HepG2 (cell line): ENCODE results near the gene SLC2A8. TPM values are rescaled to one million over a fixed set of nuclear protein-coding genes. Genes with fewer than 3 reads are reported as not detected.

Source experiments
- ATAC-seq: fragments of 200-7000 bp; cut with Tn5 transposase; 3 replicates; pipeline ENCODE4 v1.9.1; 2020; ENCODE audit warnings: mild to moderate bottlenecking, moderate library complexity
- BruUV-seq: library from RNA; stranded (reverse); fragments of 400-500 nt; replicated peaks from 2 replicates; lab custom pipeline; 2021; lab: Mats Ljungman, UMichigan
- CTCF ChIA-PET: fragments of 300-600 bp; formaldehyde crosslinking; extraction: SDS; loops from one replicate; lab custom pipeline; 2021; ENCODE audit warnings: low total read pairs, inconsistent platforms, low intra/inter-chr PET ratio; lab: Yijun Ruan, JAX
- POLR2A ChIA-PET: fragments of 350-600 bp; sonication (Branson Sonifier 250); formaldehyde crosslinking; loops from one replicate; lab custom pipeline; 2020; ENCODE audit warnings: antibody characterized with exemption, inconsistent platforms; lab: Yijun Ruan, JAX
- DNase-seq: peaks from one replicate; pipeline ENCODE4 v3.0.0-alpha.2; 2015; ENCODE audit warnings: low spot score
- FAIRE-seq: peaks from 3 replicates; lab custom pipeline; 2011; peaks lifted over from hg19 to GRCh38; lab: Jason Lieb, UNC
- H2AFZ ChIP-seq: one replicate; pipeline ENCODE4 v1.6.1; 2011; ENCODE audit warnings: low read length, inconsistent platforms
- H3K27ac ChIP-seq: fragments of 300-600 bp; 3 replicates; pipeline ENCODE4 v1.8.0; 2011; ENCODE audit warnings: mixed run types, mild to moderate bottlenecking, mixed read lengths, low read length, inconsistent platforms; ENCODE audit not compliant: insufficient read depth; ENCODE audit errors: extremely low read length
- H3K27me3 ChIP-seq, 2 experiments: fragments of 200-600 bp in 1 of 2; 2 replicates in 1 of 2; 3 replicates in 1 of 2; pipeline versions ENCODE4 v1.6.0 to v1.8.0; 2011; ENCODE audit warnings: low read length in 2 of 2, mild to moderate bottlenecking in 2 of 2, moderate library complexity in 2 of 2, inconsistent platforms in 1 of 2; ENCODE audit not compliant: insufficient read depth in 2 of 2, control insufficient read depth in 1 of 2
- H3K36me3 ChIP-seq, 2 experiments: fragments of 200-600 bp in 1 of 2; replicated peaks in 1 of 2; 2 replicates in 1 of 2; 3 replicates in 1 of 2; pipeline versions ENCODE4 v1.5.1 to v1.8.0; 2011; ENCODE audit warnings: low read length in 2 of 2, inconsistent platforms in 1 of 2; ENCODE audit not compliant: insufficient read depth in 2 of 2, control insufficient read depth in 1 of 2
- H3K4me1 ChIP-seq: 2 replicates; pipeline ENCODE4 v1.5.1; 2012; ENCODE audit warnings: low read length, inconsistent platforms; ENCODE audit not compliant: insufficient read depth
- H3K4me2 ChIP-seq: 2 replicates; pipeline ENCODE4 v1.6.0; 2011; ENCODE audit warnings: low read depth, low read length, inconsistent platforms
- H3K4me3 ChIP-seq, 3 experiments: fragments of 200-600 bp in 1 of 3; sonication (generic), shearing (Covaris generic) in 1 of 3; replicated peaks in 1 of 3; 2 replicates each; pipeline ENCODE4 v1.5.1; 2011 to 2016; ENCODE audit warnings: low read length in 3 of 3, inconsistent platforms in 2 of 3, low read depth in 2 of 3, mild to moderate bottlenecking in 2 of 3, control low read depth in 1 of 3, mixed read lengths in 1 of 3; ENCODE audit not compliant: insufficient read depth in 1 of 3
- H3K79me2 ChIP-seq: one replicate; pipeline ENCODE4 v1.6.1; 2011; ENCODE audit warnings: low read length, inconsistent platforms; ENCODE audit not compliant: insufficient read depth
- H3K9ac ChIP-seq: 2 replicates; pipeline ENCODE4 v1.6.0; 2011; ENCODE audit warnings: mild to moderate bottlenecking, low read depth, low read length, inconsistent platforms; ENCODE audit not compliant: insufficient read depth
- H3K9me3 ChIP-seq: 2 replicates; pipeline ENCODE4 v1.5.1; 2012; ENCODE audit warnings: mild to moderate bottlenecking, low read length
- H4K20me1 ChIP-seq: 2 replicates; pipeline ENCODE4 v1.6.0; 2011; ENCODE audit warnings: inconsistent platforms, mild to moderate bottlenecking, low read length, moderate library complexity; ENCODE audit not compliant: insufficient read depth
- AHR ChIP-seq: IDR thresholded peaks from 2 replicates; pipeline ENCODE4 v1.6.1; 2018; ENCODE audit warnings: missing genetic modification reagents, missing compliant biosample characterization
- GABPA ChIP-seq, 2 experiments: IDR thresholded peaks; 2 replicates each; pipeline ENCODE4 v1.6.1; 2011 to 2016; ENCODE audit warnings: low read depth in 2 of 2, low read length in 1 of 2, missing biosample characterization in 1 of 2, missing genetic modification characterization in 1 of 2
- GTF2F1 ChIP-seq: fragments of 150-350 bp; IDR thresholded peaks from 2 replicates; pipeline ENCODE4 v1.6.1; 2014; ENCODE audit warnings: low read length
- KDM5A ChIP-seq: fragments of 200-600 bp; sonication (generic); IDR thresholded peaks from 2 replicates; pipeline ENCODE4 v1.7.0; 2018; ENCODE audit warnings: antibody characterized with exemption, mild to moderate bottlenecking, low read length, borderline replicate concordance
- LCORL ChIP-seq, 2 experiments: fragments of 450-650 bp in 1 of 2; sonication (generic) in 1 of 2; formaldehyde crosslinking in 1 of 2; IDR thresholded peaks; 2 replicates each; pipeline versions ENCODE4 v1.5.0 to v1.6.1; 2017 to 2020; ENCODE audit warnings: antibody characterized with exemption in 1 of 2, missing genetic modification reagents in 1 of 2
- NCOA1 ChIP-seq: sonication (generic); formaldehyde crosslinking; IDR thresholded peaks from 2 replicates; pipeline ENCODE4 v1.9.0; 2021; ENCODE audit warnings: missing genetic modification reagents
- NCOA2 ChIP-seq: sonication (generic); formaldehyde crosslinking; IDR thresholded peaks from 2 replicates; pipeline ENCODE4 v1.8.0; 2022; ENCODE audit warnings: inconsistent platforms
- NFE2L2 ChIP-seq: fragments of 150-350 bp; IDR thresholded peaks from 2 replicates; pipeline ENCODE4 v1.6.1; 2014; ENCODE audit warnings: low read length
- PHF8 ChIP-seq: sonication (generic); formaldehyde crosslinking; IDR thresholded peaks from 2 replicates; pipeline ENCODE4 v1.5.0; 2020; ENCODE audit warnings: missing genetic modification reagents
- RAD21 ChIP-seq: fragments of 450-650 bp; formaldehyde crosslinking; IDR thresholded peaks from 2 replicates; pipeline ENCODE4 v1.5.0; 2020; ENCODE audit warnings: mild to moderate bottlenecking
- SAFB2 ChIP-seq: sonication (generic); formaldehyde crosslinking; IDR thresholded peaks from 2 replicates; pipeline ENCODE4 v1.5.1; 2020; ENCODE audit warnings: missing genetic modification reagents, low read depth, mild to moderate bottlenecking, borderline replicate concordance
- TP53 ChIP-seq: sonication (generic); formaldehyde crosslinking; conservative IDR thresholded peaks from 2 replicates; pipeline ENCODE4 v1.4.0; 2020; ENCODE audit warnings: missing genetic modification reagents
- ZBTB7B ChIP-seq: sonication (generic); formaldehyde crosslinking; IDR thresholded peaks from 2 replicates; pipeline ENCODE4 v1.4.0; 2020; ENCODE audit warnings: missing genetic modification reagents
- ZNF432 ChIP-seq: sonication (generic); formaldehyde crosslinking; IDR thresholded peaks from 2 replicates; pipeline ENCODE4 v1.5.0; 2020; ENCODE audit warnings: missing genetic modification reagents, mild to moderate bottlenecking, borderline replicate concordance
- ZNF652 ChIP-seq: IDR thresholded peaks from 2 replicates; pipeline ENCODE4 v1.6.1; 2016; ENCODE audit warnings: low read depth, borderline replicate concordance
- WGBS: methylation state at CpG from one replicate; pipeline ENCODE4 v1.1.6; 2017; ENCODE audit warnings: low lambda C conversion rate; 5-methylcytosine and 5-hydroxymethylcytosine counted together
- in situ Hi-C: cut with HindIII; loops from 2 replicates; pipeline ENCODE4 v1.10.0; 2017; ENCODE audit warnings: low pct_unique_long_range_greater_than_20kb; ENCODE audit not compliant: extremely low pct_ligation_motif_present
- intact Hi-C: fragments of 100-400 bp; cut with micrococcal nuclease; formaldehyde crosslinking; loops from one replicate; pipeline ENCODE4 v1.10.0; 2022; ENCODE audit not compliant: unreplicated experiment
- polyA plus RNA-seq, 8 experiments: library from polyadenylated mRNA; depleted of rRNA in 3 of 8; stranded (reverse) in 7 of 8; unstranded in 1 of 8; fragments of >200 nt; fragmentation: Illumina TruSeq in 4 of 8; extraction: Trizol in 4 of 8; gene quantifications; 2 replicates each; pipeline versions ENCODE4 v1.2.1 to v1.2.3, GENCODE V29; 2011 to 2016; ENCODE audit warnings: low read depth in 4 of 8, missing spikeins in 1 of 8, mixed read lengths in 1 of 8; ENCODE audit not compliant: insufficient read depth in 1 of 8
- total RNA-seq, 5 experiments: library from RNA; depleted of rRNA; stranded (reverse); fragments of >200 nt; fragmentation: Illumina TruSeq; extraction: Trizol; gene quantifications; 2 replicates each; pipeline ENCODE4 v1.2.3, GENCODE V29; 2016; ENCODE audit warnings: low read depth in 1 of 5
- TF ChIP-seq, protein P1 (sequence below): sonication (generic); formaldehyde crosslinking; IDR thresholded peaks from 2 replicates; pipeline ENCODE4 v1.4.0; 2020; ENCODE audit warnings: mild to moderate bottlenecking, low read depth, missing genetic modification reagents

The SLC2A8 gene
- total and polyA plus RNA-seq, 2 of the 13 experiments (the other 11 are each of a cell fraction or from before 2014, with no cell fraction given) = 22.6 to 48.6 TPM

- H3K9ac ChIP-seq = no peak overlapping the region
- DNase-seq (no peak), FAIRE-seq (no peak), ATAC-seq (no peak)
- H4K20me1 ChIP-seq = no peaks in the 10 kb centered on the region
- H3K36me3 ChIP-seq = peaks cover 23 to 41% of the 10 kb centered on the region in 2 experiments; a peak in 4 of 5 replicates
- WGBS = 97% methylated on average over 8 of the region's 8 CpGs
- intact Hi-C loops = no loop called here
- in situ Hi-C loops = no loop called here
- no peaks in the 10 kb centered on the region for H3K9me3 ChIP-seq
- H3K4me3 ChIP-seq = no peak overlapping the region
- no peak overlapping the region for H2AFZ ChIP-seq
- peaks cover 15% of the 10 kb centered on the region; the same call in 1 of the 2 replicates for H3K4me1 ChIP-seq
- no TSS peak for BruUV-seq
- TF ChIP-seq, protein P1, sequence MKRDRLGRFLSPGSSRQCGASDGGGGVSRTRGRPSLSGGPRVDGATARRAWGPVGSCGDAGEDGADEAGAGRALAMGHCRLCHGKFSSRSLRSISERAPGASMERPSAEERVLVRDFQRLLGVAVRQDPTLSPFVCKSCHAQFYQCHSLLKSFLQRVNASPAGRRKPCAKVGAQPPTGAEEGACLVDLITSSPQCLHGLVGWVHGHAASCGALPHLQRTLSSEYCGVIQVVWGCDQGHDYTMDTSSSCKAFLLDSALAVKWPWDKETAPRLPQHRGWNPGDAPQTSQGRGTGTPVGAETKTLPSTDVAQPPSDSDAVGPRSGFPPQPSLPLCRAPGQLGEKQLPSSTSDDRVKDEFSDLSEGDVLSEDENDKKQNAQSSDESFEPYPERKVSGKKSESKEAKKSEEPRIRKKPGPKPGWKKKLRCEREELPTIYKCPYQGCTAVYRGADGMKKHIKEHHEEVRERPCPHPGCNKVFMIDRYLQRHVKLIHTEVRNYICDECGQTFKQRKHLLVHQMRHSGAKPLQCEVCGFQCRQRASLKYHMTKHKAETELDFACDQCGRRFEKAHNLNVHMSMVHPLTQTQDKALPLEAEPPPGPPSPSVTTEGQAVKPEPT (CRISPR knock-in tag) = no peak
- TF ChIP-seq NCOA1 (CRISPR knock-in tag) (no peak), GTF2F1 (no peak), SAFB2 (CRISPR knock-in tag) (no peak), NCOA2 (no peak), AHR (CRISPR knock-in tag) (no peak), NFE2L2 (no peak), TP53 (CRISPR knock-in tag) (no peak), PHF8 (CRISPR knock-in tag) (no peak), LCORL (IDR thresholded peaks at IDR 0.05) (no peak), LCORL (CRISPR knock-in tag; IDR thresholded peaks at IDR 0.05) (no peak), ZNF652 (CRISPR knock-in tag) (no peak), GABPA (IDR thresholded peaks at IDR 0.05; ENCODE audit: low read depth, low read length) (no peak), GABPA (CRISPR knock-in tag; IDR thresholded peaks at IDR 0.05; ENCODE audit: low read depth) (no peak), ZNF432 (CRISPR knock-in tag) (no peak), KDM5A (no peak), RAD21 (CRISPR knock-in tag) (no peak), ZBTB7B (CRISPR knock-in tag) (no peak)
- H3K4me2 ChIP-seq = no peak overlapping the region
- H3K79me2 ChIP-seq = peaks cover 22% of the 10 kb centered on the region
- ChIA-PET CTCF (no interaction called here), POLR2A (no interaction called here)
- no peaks in the 10 kb centered on the region for H3K27me3 ChIP-seq
- H3K27ac ChIP-seq = no peak overlapping the region
Observed at GRCh38 chr9:127430415-127430814, 33.4 kb downstream of the SLC2A8 start.
